Measurements from ENCODE around the gene C1S.

Gene C1S

GRCh38 chr12:7081037-7081436 is 20.5 kb downstream of the C1S start:
- H3K36me3 ChIP-seq (ENCODE audit: control insufficient read depth in 1 of 2, insufficient read depth in 2 of 2, low read depth in 1 of 2, low read length in 2 of 2), result peaks cover 0 to 53% of the 10 kb centered on the region in 2 experiments
- H2BK5ac ChIP-seq (ENCODE audit: low read depth, low read length, poor library complexity, severe bottlenecking), result no peak overlapping the region
- no peak overlapping the region for H3K4me2 ChIP-seq (ENCODE audit: low read length, poor library complexity, severe bottlenecking)
- no peak overlapping the region for H3K27ac ChIP-seq (ENCODE audit: low read length, poor library complexity, severe bottlenecking)
- H3K23ac ChIP-seq (ENCODE audit: low read length in 2 of 2), result no peak overlapping the region
- no peak overlapping the region for H3K4me3 ChIP-seq (ENCODE audit: insufficient read depth in 1 of 2, low read depth in 1 of 2, low read length in 2 of 2)
- peak overlapping the region in 1 of 2 experiments; percentile 89 for H2BK12ac ChIP-seq (ENCODE audit: low read length in 2 of 2)
- peak overlapping the region in 1 of 2 experiments; percentile 72 for H3K18ac ChIP-seq (ENCODE audit: low read depth in 1 of 2, low read length in 2 of 2)
- H3K4ac ChIP-seq (ENCODE audit: low read depth in 1 of 2, low read length in 2 of 2), result no peak overlapping the region
- no peak overlapping the region for H2AK5ac ChIP-seq (ENCODE audit: low read length, severe bottlenecking)
- 96% methylated on average over 14 of the region's 14 CpGs for WGBS
- no peak for DNase-seq
- H3K79me1 ChIP-seq (replicated peaks; ENCODE audit: low read length, poor library complexity, severe bottlenecking), result no peaks in the 10 kb centered on the region
- H3K14ac ChIP-seq (ENCODE audit: low read length in 2 of 2), result no peak overlapping the region
- no peak overlapping the region for H4K8ac ChIP-seq (ENCODE audit: low read length)
- H3K4me1 ChIP-seq (ENCODE audit: control insufficient read depth, insufficient read depth, low read depth, low read length), result peaks cover 5% of the 10 kb centered on the region
- H4K91ac ChIP-seq (ENCODE audit: low read length), result peak overlapping the region; percentile 14
- H2BK120ac ChIP-seq (ENCODE audit: low read depth, low read length), result no peak overlapping the region
- H3K9ac ChIP-seq (ENCODE audit: low read length), result no peak overlapping the region
- H3K9me3 ChIP-seq (ENCODE audit: control insufficient read depth, low read length), result no peaks in the 10 kb centered on the region
- no peak overlapping the region for H2AFZ ChIP-seq (ENCODE audit: low read depth, low read length)
- no peak overlapping the region for H2BK15ac ChIP-seq (ENCODE audit: low read depth, poor library complexity, severe bottlenecking)
- H3K27me3 ChIP-seq (ENCODE audit: control insufficient read depth in 1 of 2, insufficient read depth in 1 of 2, low read length in 2 of 2), result no peaks in the 10 kb centered on the region

- no peak overlapping the region for H3K18ac ChIP-seq (ENCODE audit: low read depth in 1 of 2, low read length in 2 of 2)
- H3K79me1 ChIP-seq (replicated peaks; ENCODE audit: low read length, poor library complexity, severe bottlenecking), result no peaks in the 10 kb centered on the region
- no peaks in the 10 kb centered on the region for H3K9me3 ChIP-seq (ENCODE audit: control insufficient read depth, low read length)
- no peak overlapping the region for H2BK15ac ChIP-seq (ENCODE audit: low read depth, poor library complexity, severe bottlenecking)
- no peak overlapping the region for H3K9ac ChIP-seq (ENCODE audit: low read length)
- no peak overlapping the region for H3K4me3 ChIP-seq (ENCODE audit: insufficient read depth in 1 of 2, low read depth in 1 of 2, low read length in 2 of 2)
- H3K27me3 ChIP-seq (ENCODE audit: control insufficient read depth in 1 of 2, insufficient read depth in 1 of 2, low read length in 2 of 2), result no peaks in the 10 kb centered on the region
- no peak overlapping the region for H4K8ac ChIP-seq (ENCODE audit: low read length)
- peak overlapping the region; percentile 18 for H4K91ac ChIP-seq (ENCODE audit: low read length)
- no peak overlapping the region for H2BK5ac ChIP-seq (ENCODE audit: low read depth, low read length, poor library complexity, severe bottlenecking)
- no peak overlapping the region for H3K4me2 ChIP-seq (ENCODE audit: low read length, poor library complexity, severe bottlenecking)
- H3K23ac ChIP-seq (ENCODE audit: low read length in 2 of 2), result no peak overlapping the region
- no peak overlapping the region for H2AK5ac ChIP-seq (ENCODE audit: low read length, severe bottlenecking)
- no peak overlapping the region for H2BK120ac ChIP-seq (ENCODE audit: low read depth, low read length)
- H2BK12ac ChIP-seq (ENCODE audit: low read length in 2 of 2), result no peak overlapping the region
- no peak overlapping the region for H3K14ac ChIP-seq (ENCODE audit: low read length in 2 of 2)
- H3K4me1 ChIP-seq (ENCODE audit: control insufficient read depth, insufficient read depth, low read depth, low read length), result peaks cover 5% of the 10 kb centered on the region
- no peak overlapping the region for H2AFZ ChIP-seq (ENCODE audit: low read depth, low read length)
- peaks cover 0 to 74% of the 10 kb centered on the region in 2 experiments for H3K36me3 ChIP-seq (ENCODE audit: control insufficient read depth in 1 of 2, insufficient read depth in 2 of 2, low read depth in 1 of 2, low read length in 2 of 2)
- DNase-seq, result no peak
- no peak overlapping the region for H3K4ac ChIP-seq (ENCODE audit: low read depth in 1 of 2, low read length in 2 of 2)
- H3K27ac ChIP-seq (ENCODE audit: low read length, poor library complexity, severe bottlenecking), result no peak overlapping the region
These were observed 22.6 kb downstream of the C1S start for GRCh38 chr12:7083125-7083524.

- Histone ChIP-seq H2BK15ac (ENCODE audit: low read depth, poor library complexity, severe bottlenecking) (no peak overlapping the region), H2BK12ac (ENCODE audit: low read length in 2 of 2) (no peak overlapping the region), H3K18ac (ENCODE audit: low read depth in 1 of 2, low read length in 2 of 2) (no peak overlapping the region), H3K27me3 (ENCODE audit: control insufficient read depth in 1 of 2, insufficient read depth in 1 of 2, low read length in 2 of 2) (peaks cover 0 to 5% of the 10 kb centered on the region in 2 experiments), H2AK5ac (ENCODE audit: low read length, severe bottlenecking) (no peak overlapping the region), H3K9me3 (ENCODE audit: control insufficient read depth, low read length) (no peaks in the 10 kb centered on the region), H3K4me3 (ENCODE audit: insufficient read depth in 1 of 2, low read depth in 1 of 2, low read length in 2 of 2) (peak overlapping the region in 1 of 2 experiments; percentile 92), H3K79me1 (replicated peaks; ENCODE audit: low read length, poor library complexity, severe bottlenecking) (no peaks in the 10 kb centered on the region), H3K14ac (ENCODE audit: low read length in 2 of 2) (no peak overlapping the region), H2BK5ac (ENCODE audit: low read depth, low read length, poor library complexity, severe bottlenecking) (no peak overlapping the region), H3K27ac (ENCODE audit: low read length, poor library complexity, severe bottlenecking) (no peak overlapping the region), H3K4me2 (ENCODE audit: low read length, poor library complexity, severe bottlenecking) (no peak overlapping the region), H3K23ac (ENCODE audit: low read length in 2 of 2) (no peak overlapping the region), H3K9ac (ENCODE audit: low read length) (peak overlapping the region; percentile 93), H3K4ac (ENCODE audit: low read depth in 1 of 2, low read length in 2 of 2) (no peak overlapping the region), H4K8ac (ENCODE audit: low read length) (no peak overlapping the region), H4K91ac (ENCODE audit: low read length) (peak overlapping the region; percentile 62), H2AFZ (ENCODE audit: low read depth, low read length) (no peak overlapping the region), H2BK120ac (ENCODE audit: low read depth, low read length) (no peak overlapping the region), H3K4me1 (ENCODE audit: control insufficient read depth, insufficient read depth, low read depth, low read length) (peaks cover 8% of the 10 kb centered on the region), H3K36me3 (ENCODE audit: control insufficient read depth in 1 of 2, insufficient read depth in 2 of 2, low read depth in 1 of 2, low read length in 2 of 2) (peaks cover 0 to 62% of the 10 kb centered on the region in 2 experiments)
- no peak for DNase-seq
- WGBS, result 96% methylated on average over 11 of the region's 11 CpGs
These were observed 28.8 kb downstream of the C1S start for GRCh38 chr12:7089196-7089871.

GRCh38 chr12:7090222-7090998 is 29.9 kb downstream of the C1S start:
- Histone ChIP-seq H3K9ac (ENCODE audit: low read length) (peak overlapping the region; percentile 93), H4K91ac (ENCODE audit: low read length) (no peak overlapping the region), H3K4me3 (ENCODE audit: insufficient read depth in 1 of 2, low read depth in 1 of 2, low read length in 2 of 2) (peak overlapping the region in 1 of 2 experiments; percentile 92), H3K4me2 (ENCODE audit: low read length, poor library complexity, severe bottlenecking) (no peak overlapping the region), H3K23ac (ENCODE audit: low read length in 2 of 2) (no peak overlapping the region), H3K18ac (ENCODE audit: low read depth in 1 of 2, low read length in 2 of 2) (peak overlapping the region in 1 of 2 experiments; percentile 7), H3K27ac (ENCODE audit: low read length, poor library complexity, severe bottlenecking) (no peak overlapping the region), H3K4me1 (ENCODE audit: control insufficient read depth, insufficient read depth, low read depth, low read length) (peaks cover 8% of the 10 kb centered on the region), H2AK5ac (ENCODE audit: low read length, severe bottlenecking) (no peak overlapping the region), H4K8ac (ENCODE audit: low read length) (no peak overlapping the region), H2BK5ac (ENCODE audit: low read depth, low read length, poor library complexity, severe bottlenecking) (no peak overlapping the region), H3K27me3 (ENCODE audit: control insufficient read depth in 1 of 2, insufficient read depth in 1 of 2, low read length in 2 of 2) (peaks cover 0 to 5% of the 10 kb centered on the region in 2 experiments), H2BK12ac (ENCODE audit: low read length in 2 of 2) (peak overlapping the region in 1 of 2 experiments; percentile 12), H3K4ac (ENCODE audit: low read depth in 1 of 2, low read length in 2 of 2) (no peak overlapping the region), H3K79me1 (replicated peaks; ENCODE audit: low read length, poor library complexity, severe bottlenecking) (no peaks in the 10 kb centered on the region), H2BK120ac (ENCODE audit: low read depth, low read length) (no peak overlapping the region), H2BK15ac (ENCODE audit: low read depth, poor library complexity, severe bottlenecking) (no peak overlapping the region), H3K36me3 (ENCODE audit: control insufficient read depth in 1 of 2, insufficient read depth in 2 of 2, low read depth in 1 of 2, low read length in 2 of 2) (peaks cover 0 to 51% of the 10 kb centered on the region in 2 experiments), H3K14ac (ENCODE audit: low read length in 2 of 2) (peak overlapping the region in 1 of 2 experiments; percentile 0), H2AFZ (ENCODE audit: low read depth, low read length) (no peak overlapping the region), H3K9me3 (ENCODE audit: control insufficient read depth, low read length) (no peaks in the 10 kb centered on the region)
- DNase-seq, result peak; percentile 38
- WGBS, result 74% methylated on average over 16 of the region's 16 CpGs
